ENCODE results near the gene LARGE1. TPM values are rescaled to one million over a fixed set of nuclear protein-coding genes. Genes with fewer than 3 reads are reported as not detected.

Gene LARGE1
- total RNA-seq, 1 donor from 2014 or later, result 2.4 TPM

- DNase-seq (ENCODE audit: low read depth) (no peak), FAIRE-seq (no peak)
- TF ChIP-seq, protein P1, sequence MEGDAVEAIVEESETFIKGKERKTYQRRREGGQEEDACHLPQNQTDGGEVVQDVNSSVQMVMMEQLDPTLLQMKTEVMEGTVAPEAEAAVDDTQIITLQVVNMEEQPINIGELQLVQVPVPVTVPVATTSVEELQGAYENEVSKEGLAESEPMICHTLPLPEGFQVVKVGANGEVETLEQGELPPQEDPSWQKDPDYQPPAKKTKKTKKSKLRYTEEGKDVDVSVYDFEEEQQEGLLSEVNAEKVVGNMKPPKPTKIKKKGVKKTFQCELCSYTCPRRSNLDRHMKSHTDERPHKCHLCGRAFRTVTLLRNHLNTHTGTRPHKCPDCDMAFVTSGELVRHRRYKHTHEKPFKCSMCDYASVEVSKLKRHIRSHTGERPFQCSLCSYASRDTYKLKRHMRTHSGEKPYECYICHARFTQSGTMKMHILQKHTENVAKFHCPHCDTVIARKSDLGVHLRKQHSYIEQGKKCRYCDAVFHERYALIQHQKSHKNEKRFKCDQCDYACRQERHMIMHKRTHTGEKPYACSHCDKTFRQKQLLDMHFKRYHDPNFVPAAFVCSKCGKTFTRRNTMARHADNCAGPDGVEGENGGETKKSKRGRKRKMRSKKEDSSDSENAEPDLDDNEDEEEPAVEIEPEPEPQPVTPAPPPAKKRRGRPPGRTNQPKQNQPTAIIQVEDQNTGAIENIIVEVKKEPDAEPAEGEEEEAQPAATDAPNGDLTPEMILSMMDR (IDR thresholded peaks at IDR 0.05; ENCODE audit: insufficient read depth, low read length, severe bottlenecking), result no peak
- Histone ChIP-seq H3K4me3 (ENCODE audit: low read depth, low read length) (no peak overlapping the region), H3K27me3 (ENCODE audit: control insufficient read depth, insufficient read depth, low read length) (no peaks in the 10 kb centered on the region), H3K36me3 (ENCODE audit: control insufficient read depth, insufficient read depth, low read length) (no peaks in the 10 kb centered on the region)
Observed at GRCh38 chr22:33746501-33746928, 173.8 kb downstream of the LARGE1 start.

DNA sequence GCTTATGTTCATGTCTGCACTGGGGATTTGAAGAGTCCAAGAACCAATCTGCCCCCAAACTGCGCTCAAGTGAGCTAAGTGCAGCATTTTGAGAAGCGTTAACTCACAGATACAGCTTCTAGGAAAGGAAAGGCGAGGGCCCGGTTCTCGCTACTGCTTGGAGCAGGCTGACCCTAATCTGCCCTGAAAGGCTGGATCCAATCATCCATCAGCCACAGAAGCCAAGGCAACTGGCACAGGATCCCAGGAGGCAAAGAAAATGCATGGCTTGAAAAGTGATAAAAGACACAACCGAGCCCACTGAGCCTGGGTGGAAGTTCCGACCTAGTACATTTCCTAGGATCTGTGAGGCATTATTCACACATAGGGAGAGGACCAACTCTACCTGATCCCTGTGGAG lies 174.8 kb downstream of the LARGE1 start:
- no peaks in the 10 kb centered on the region for H3K36me3 ChIP-seq (ENCODE audit: control insufficient read depth, insufficient read depth, low read length)
- no peak overlapping the region for H3K4me3 ChIP-seq (ENCODE audit: low read depth, low read length)
- TF ChIP-seq, protein P1 (IDR thresholded peaks at IDR 0.05; ENCODE audit: insufficient read depth, low read length, severe bottlenecking), result no peak
- no peaks in the 10 kb centered on the region for H3K27me3 ChIP-seq (ENCODE audit: control insufficient read depth, insufficient read depth, low read length)
- FAIRE-seq (no peak), DNase-seq (ENCODE audit: low read depth) (no peak)

GRCh38 chr22:33743756-33744155 lies 176.5 kb downstream of the LARGE1 start:
- Histone ChIP-seq H3K4me3 (ENCODE audit: low read depth, low read length) (no peak overlapping the region), H3K27me3 (ENCODE audit: control insufficient read depth, insufficient read depth, low read length) (no peaks in the 10 kb centered on the region), H3K36me3 (ENCODE audit: control insufficient read depth, insufficient read depth, low read length) (no peaks in the 10 kb centered on the region)
- TF ChIP-seq, protein P1 (IDR thresholded peaks at IDR 0.05; ENCODE audit: insufficient read depth, low read length, severe bottlenecking), result no peak
- FAIRE-seq (no peak), DNase-seq (ENCODE audit: low read depth) (no peak)

GRCh38 chr22:33741025-33741424 lies 179.3 kb downstream of the LARGE1 start:
- DNase-seq (ENCODE audit: low read depth) (no peak), FAIRE-seq (no peak)
- TF ChIP-seq, protein P1 (IDR thresholded peaks at IDR 0.05; ENCODE audit: insufficient read depth, low read length, severe bottlenecking), result no peak
- Histone ChIP-seq H3K36me3 (ENCODE audit: control insufficient read depth, insufficient read depth, low read length) (no peaks in the 10 kb centered on the region), H3K4me3 (ENCODE audit: low read depth, low read length) (no peak overlapping the region), H3K27me3 (ENCODE audit: control insufficient read depth, insufficient read depth, low read length) (no peaks in the 10 kb centered on the region)

DNA sequence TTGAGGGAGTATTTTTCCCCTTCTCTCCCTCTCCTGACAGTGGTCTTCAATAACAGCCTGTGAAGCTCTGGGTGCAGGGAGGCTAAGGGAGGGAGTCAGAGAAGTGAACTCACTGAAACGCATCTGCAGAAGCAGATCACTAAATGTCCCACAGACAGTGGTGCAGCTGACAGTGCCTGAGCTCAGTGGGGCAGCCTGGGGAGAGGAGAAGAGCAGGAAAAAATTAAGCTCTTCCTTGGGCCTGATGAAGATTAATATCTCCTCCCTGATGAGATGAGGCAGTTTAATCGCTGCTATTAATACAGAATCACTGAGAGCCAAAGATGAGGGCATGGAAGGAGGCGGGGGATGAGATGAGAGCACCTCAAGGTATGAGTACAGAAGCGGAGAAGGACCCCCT lies 180.8 kb downstream of the LARGE1 start:
- TF ChIP-seq, protein P1 (IDR thresholded peaks at IDR 0.05; ENCODE audit: insufficient read depth, low read length, severe bottlenecking), result no peak
- no peak for DNase-seq (ENCODE audit: low read depth)
- Histone ChIP-seq H3K27me3 (ENCODE audit: control insufficient read depth, insufficient read depth, low read length) (no peaks in the 10 kb centered on the region), H3K4me3 (ENCODE audit: low read depth, low read length) (no peak overlapping the region), H3K36me3 (ENCODE audit: control insufficient read depth, insufficient read depth, low read length) (no peaks in the 10 kb centered on the region)
- FAIRE-seq, result no peak

DNA sequence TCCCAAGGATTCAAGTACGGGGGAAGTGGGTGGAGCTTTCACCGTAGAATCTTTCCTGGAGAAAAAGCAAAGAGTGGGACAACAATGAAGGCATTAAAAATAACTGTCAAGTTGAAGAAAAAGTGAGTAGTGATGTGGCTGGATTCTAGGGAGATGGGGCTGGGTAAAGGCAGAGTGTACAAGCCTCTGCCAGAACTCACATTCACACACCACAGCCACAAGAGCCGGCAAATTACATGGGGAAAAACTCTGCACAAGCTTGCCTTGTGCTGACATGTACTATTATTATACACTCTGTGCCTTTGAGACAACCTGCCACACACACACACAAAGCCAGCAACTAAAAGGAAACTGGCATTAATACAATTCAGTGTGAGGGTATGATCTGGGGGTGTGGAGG lies 182.6 kb downstream of the LARGE1 start:
- FAIRE-seq (peak; percentile 90), DNase-seq (ENCODE audit: low read depth) (no peak)
- Histone ChIP-seq H3K36me3 (ENCODE audit: control insufficient read depth, insufficient read depth, low read length) (no peaks in the 10 kb centered on the region), H3K27me3 (ENCODE audit: control insufficient read depth, insufficient read depth, low read length) (no peaks in the 10 kb centered on the region), H3K4me3 (ENCODE audit: low read depth, low read length) (no peak overlapping the region)
- TF ChIP-seq, protein P1 (IDR thresholded peaks at IDR 0.05; ENCODE audit: insufficient read depth, low read length, severe bottlenecking), result no peak
